GM19193 (cell line): ENCODE results near the gene MATN4.

Source experiments
- POLR2A ChIP-seq: IDR thresholded peaks from 4 replicates; pipeline ENCODE4 v1.6.1; 2011; ENCODE audit not compliant: insufficient read depth, insufficient read length; ENCODE audit errors: extremely low read depth

The MATN4 gene

GRCh38 chr20:45293041-45294002 is 14.8 kb downstream of the MATN4 start:
- TF ChIP-seq POLR2A, result no peak

- no peak for TF ChIP-seq POLR2A
Observed at GRCh38 chr20:45292343-45292742, 15.8 kb downstream of the MATN4 start.

GRCh38 chr20:45291526-45291925 is 16.6 kb downstream of the MATN4 start:
- TF ChIP-seq POLR2A, result no peak

- no peak for TF ChIP-seq POLR2A
Observed at GRCh38 chr20:45290677-45291355, 17.3 kb downstream of the MATN4 start.

- TF ChIP-seq POLR2A, result no peak
Observed at GRCh38 chr20:45289942-45290676, 18.0 kb downstream of the MATN4 start.

GRCh38 chr20:45288860-45289259 is 19.2 kb downstream of the MATN4 start:
- TF ChIP-seq POLR2A, result no peak

- TF ChIP-seq POLR2A, result no peak
Observed at GRCh38 chr20:45288376-45288775, 19.7 kb downstream of the MATN4 start.

GRCh38 chr20:45283551-45284057 is 24.5 kb downstream of the MATN4 start:
- no peak for TF ChIP-seq POLR2A

- TF ChIP-seq POLR2A, result no peak
Observed at GRCh38 chr20:45282700-45283550, 25.2 kb downstream of the MATN4 start.

- TF ChIP-seq POLR2A, result no peak
Observed at GRCh38 chr20:45279992-45280391, 28.1 kb downstream of the MATN4 start.

- TF ChIP-seq POLR2A, result no peak
Observed at GRCh38 chr20:45275338-45275737, 32.8 kb downstream of the MATN4 start.

- TF ChIP-seq POLR2A, result no peak
Observed at GRCh38 chr20:45269754-45270270, 38.3 kb downstream of the MATN4 start.

- no peak for TF ChIP-seq POLR2A
Observed at GRCh38 chr20:45269056-45269455, 39.0 kb downstream of the MATN4 start.

GRCh38 chr20:45268531-45268930 is 39.6 kb downstream of the MATN4 start:
- TF ChIP-seq POLR2A, result no peak
